NK-92 treated with Interleukin-12 subunit alpha and Interleukin-12 subunit beta, amount 100 ng/mL, for 24 hours (cell line): ENCODE measurements around the gene ZNF302.

Source experiments
- DNase-seq: peaks from one replicate; lab custom pipeline; 2025; lab: John Stamatoyannopoulos, UW

The ZNF302 gene

DNA sequence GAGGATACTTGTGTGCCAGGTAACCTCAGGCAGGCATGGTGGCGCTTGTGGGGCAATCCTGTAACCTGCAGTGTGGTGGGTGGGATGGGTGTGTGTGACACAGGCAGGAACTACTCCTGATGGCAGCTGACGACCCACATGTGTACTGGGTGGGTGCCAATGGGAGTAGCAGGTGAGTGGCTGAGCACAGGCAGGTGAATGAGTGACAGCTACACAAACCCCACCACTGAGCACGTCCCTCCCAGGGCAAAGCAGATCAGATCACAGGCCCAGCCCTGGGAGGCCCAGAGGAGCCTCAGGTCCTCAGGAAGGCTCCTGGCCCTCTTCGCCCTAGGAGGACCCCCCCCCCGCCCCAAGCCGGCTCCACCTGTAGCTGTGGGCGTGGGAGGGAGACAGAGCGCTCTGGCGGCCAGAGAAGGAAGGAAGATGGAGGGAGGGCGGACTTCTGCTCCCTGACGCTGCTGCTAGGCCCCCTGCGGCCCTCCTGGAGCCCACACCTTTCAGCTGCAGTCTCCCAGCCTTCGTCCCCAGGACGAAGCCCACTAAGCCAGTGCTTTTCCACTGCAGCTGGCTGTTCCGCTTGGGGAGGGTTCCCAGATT, 55.2 kb downstream of the ZNF302 start:
- DNase-seq: no peak

DNA sequence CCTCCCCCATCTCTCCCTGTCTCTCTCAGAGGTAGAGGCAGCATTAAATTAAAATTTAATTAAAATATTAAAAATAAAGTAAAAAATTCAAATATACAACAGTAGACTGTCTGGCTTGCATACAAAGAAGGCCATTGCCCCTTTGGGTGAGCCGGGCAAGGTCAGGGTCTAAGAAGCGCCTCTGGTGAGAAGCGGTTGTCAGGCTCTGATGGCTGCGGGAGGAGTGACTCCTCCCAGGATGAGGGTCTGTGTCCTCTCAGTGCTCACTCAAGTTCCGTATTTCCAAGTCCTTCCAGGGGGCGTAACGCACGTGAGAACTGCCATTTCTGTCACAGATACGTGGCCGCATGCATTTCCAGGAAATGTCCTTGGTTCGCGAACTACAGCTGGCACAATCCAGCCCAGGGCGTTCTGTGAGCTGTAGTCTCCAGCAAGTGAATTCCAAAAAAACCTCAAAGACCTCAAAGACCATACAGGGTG, 55.8 kb downstream of the ZNF302 start:
- DNase-seq: no peak

DNA sequence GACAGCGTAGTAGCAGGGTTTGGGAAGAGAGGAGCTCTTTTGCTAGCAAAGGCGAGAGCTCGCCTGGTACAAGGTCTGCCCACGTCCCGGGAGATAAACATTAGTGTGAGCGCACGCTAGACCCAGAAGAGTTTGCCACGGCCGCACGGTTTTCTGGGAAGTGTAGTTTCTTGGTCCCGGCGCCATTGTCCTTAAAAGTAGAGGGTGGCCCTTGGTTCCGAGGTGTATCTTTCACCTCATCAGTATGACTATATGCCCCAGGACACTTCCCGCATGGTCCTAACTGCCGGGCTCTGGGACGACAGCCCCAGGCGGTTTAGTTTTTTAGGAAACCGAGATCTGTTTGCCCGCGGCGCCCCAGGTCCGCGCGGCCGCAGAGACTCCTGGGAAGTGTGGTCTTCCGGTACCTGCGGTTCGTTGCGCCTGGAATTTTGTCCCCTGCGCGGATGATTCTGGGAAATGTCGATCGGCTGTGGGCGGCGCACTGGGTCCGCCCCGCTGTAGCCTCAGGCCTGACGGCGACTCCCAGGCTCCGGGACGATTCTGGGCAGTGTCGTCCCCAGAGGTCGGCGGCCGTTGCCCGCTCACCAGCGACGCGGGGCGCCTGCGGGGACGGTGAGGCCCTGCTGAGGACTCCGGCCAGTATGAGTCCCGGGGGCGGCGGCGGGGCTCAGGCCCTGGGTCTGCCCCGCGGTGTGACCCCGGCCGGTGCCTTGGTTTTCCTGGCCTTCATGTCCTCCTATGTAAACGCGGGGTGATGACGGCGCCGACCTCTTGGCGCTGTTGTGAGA, 56.5 kb downstream of the ZNF302 start, which contains the start of gene ZNF181:
Gene ZNF181, plus strand, starts transcription at position 498 of the 791 bp plus-strand sequence. CDS start 795 bp downstream, outside the sequence.
- peak; percentile 74 for DNase-seq

DNA sequence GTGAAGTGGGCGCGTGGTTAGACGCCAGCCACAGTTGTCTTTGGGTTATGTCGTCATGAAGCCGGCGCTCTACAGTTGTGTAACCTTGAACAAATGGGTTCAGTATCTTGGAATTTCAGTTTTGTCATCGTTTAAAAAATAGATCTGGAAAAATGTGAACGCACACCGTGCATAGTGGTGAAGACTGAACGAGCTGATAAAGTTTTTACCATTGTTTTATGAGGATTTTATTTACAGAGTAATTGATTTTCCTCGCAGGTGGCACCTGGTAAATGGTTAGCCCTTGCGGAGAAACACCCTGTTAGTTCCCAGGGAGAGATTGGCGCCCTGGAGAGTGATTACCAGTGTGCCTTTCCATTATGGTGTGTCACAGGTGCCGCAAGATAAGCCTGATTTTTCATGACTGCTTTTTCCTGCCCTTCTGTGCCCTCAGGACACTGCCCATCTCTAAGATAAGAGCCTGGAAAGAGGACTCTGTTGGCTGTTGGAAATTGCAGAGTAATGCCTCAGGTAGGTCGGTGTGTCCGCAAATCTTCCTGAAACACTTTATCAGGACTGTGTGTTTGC, 57.1 kb downstream of the ZNF302 start:
- DNase-seq: no peak
